Middle frontal gyrus (tissue), 1 donor: ENCODE results near the gene FYCO1.
A peak's percentile ranks its signal among the peaks of the same experiment; 100 is the strongest.

Source experiments
- DNase-seq: peaks from one replicate; pipeline ENCODE4 v3.0.0-alpha.2; 2015; ENCODE audit warnings: low spot score; ENCODE audit errors: extremely low spot score

Gene FYCO1

DNA sequence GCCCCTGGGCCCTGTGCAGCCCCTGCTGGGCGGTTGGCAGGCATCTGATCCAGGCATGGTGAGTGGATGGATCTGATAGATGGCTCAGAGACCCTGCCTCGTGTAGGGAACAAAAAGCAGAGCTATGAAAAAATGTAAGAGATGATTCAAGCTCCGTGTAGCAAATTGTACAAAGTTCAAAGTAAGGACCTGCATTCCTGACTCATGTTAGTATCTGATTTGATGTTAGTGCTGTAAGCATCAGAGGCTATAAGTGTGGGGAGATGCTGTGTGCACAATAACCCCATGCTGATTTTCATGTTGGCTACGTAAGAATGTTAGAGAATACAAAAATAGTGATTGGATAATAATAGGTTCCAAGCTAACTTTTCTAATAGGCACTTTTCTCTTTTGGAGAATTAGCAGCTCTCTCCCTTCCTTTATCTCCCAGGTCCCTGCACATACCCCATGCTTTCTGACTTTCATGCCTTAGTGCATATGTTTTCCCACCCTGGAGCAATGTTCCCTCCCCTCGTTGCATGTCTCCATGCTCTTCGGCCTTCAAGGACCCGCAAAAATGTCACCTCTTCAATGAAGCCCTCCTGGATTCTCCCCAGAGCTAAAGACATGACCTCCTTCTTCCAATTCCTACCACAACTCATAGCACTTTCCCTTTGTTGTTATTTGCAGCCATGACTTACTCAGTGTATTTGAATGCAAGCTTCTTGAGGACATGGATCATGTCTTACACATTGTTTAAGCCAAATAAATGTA, 107.7 kb downstream of the FYCO1 start:
- no peak for DNase-seq

DNA sequence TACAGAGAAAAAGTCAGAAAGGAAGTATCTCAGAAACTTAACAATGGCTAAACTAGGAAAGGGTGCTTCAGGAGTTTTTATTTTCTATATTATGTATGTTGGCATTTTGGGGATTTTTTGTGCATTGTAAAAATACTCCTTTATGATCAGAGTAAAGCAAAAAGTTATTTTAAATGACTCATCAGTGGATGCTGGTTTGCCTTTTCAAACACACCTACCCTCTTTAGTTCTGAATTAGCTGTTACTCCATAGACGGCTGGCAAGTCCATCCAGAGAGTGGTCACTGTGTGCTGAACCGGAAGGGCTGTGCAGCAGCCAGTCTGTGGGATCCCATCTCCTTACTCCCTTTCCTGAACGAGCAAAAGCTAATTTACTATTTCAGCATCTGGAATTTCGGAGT, 108.3 kb downstream of the FYCO1 start:
- no peak for DNase-seq

DNA sequence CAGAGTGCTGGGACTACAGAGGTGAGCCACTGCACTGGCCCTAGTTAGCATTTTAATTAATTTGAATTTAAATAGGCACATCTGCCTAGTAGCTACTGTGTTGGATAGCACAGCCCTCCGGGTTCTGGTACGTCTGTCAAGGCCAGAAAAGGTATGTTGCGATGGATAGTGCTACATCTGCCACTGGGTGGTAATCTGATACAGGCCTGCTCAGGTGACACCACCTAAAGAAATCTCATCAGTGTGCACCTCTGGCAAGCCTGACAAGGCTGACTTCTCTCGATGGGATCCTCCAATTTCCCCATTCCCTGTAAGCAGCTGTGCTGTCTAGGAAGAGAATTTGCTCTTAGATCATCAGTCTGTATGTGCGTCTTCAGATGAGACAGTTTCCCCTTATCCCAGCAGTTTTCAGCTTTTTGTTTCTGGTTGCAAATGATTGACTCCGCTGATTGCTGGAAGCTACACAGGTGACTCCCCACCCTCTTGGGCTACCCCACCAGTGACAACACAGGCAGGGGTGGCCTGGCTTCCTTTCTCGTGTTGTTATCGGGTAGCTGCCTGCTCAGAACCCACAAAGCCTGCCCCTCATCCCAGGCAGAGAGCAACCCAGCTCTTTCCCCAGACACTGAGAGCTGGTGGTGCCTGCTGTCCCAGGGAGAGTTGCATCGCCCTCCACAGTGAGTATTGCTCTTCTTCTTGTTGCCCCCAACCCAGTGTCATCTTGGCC, 109.5 kb downstream of the FYCO1 start, which contains the start of gene CCR9:
TSS of gene CCR9 (plus strand) at position 565 of the 727 bp plus-strand sequence. CDS start 8,391 bp downstream, outside the sequence.
- DNase-seq: no peak

DNA sequence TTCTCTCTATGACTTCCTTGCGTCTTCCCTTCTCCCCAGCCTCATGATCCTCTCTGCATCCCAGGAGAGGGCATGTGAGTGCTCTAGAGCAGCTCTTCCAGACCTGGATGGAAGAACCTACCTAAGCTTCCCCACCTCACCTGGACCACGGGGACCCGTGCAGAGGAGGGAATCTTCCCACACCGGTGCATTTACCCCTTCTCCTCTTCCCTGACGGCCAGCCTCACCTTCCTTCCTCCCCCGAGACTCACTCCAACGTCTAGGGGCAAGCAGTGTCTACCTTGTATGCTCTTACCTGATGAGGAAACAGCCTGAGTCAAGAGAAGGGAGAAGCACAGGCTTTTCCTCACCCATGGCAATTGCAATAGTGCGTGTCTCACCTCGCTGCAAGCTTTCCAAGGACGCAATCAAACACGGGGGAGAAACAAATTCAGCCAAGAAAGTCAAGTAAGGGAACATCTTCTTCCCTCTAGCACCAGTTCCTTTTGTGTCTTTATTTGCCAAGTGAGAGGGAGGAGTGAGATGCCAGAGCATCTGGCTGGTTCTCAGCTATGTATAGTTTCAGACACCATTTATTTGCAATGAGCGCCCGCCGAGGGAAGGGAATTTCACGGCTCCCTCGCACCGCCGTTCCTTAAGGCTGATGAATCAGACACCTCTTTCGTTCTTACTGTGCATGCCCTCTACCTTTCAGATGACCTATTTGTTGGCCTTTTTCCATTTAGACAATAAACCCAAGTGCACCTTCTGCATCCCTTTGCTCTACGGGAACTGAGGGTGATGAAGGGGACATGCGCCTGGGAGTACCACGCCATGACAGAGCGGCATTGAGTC, 111.0 kb downstream of the FYCO1 start:
- peak; percentile 46 for DNase-seq

DNA sequence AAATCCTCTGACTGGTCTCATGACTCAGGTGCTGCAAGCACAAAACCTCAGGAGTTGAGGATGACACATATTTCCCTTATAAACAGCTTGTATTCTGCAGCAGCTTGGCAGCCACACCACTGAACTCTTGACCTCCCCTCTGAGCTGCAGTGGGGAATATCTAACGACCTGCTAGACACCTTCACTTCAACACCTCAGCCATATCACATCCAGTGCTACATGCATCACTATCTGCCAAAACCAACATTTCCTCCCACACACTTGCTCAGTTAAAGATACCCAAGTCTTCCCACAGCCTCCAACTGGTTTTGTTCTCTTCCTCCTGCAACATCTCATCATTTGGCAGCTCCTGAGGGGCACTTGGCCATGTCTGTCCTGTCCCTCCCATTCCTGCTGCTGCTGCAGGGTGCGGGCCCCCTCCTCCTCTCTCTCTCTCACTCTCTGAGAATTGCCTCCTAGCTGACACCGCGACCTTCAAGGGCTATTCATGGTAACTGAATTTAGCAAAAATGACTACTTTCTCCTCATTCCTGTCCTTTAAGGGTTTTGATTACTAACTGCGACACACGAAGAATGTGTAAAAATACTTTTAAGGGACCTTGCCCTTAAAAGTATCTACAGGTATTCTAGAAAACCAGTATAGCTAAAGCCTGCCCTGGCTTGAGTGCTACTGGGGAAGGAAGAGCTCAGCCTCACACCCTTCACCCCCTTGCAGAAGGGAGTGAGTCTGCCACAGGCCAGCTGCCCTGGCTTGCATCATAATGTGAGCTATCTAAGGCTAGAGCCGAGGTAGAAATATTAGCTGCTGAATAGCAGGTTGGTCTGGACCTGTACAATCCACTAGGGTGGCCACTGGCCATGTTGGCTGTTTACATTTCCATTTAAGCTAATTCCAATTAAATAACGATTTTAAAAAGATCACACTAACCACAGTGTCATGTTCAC, 114.3 kb downstream of the FYCO1 start:
- no peak for DNase-seq

DNA sequence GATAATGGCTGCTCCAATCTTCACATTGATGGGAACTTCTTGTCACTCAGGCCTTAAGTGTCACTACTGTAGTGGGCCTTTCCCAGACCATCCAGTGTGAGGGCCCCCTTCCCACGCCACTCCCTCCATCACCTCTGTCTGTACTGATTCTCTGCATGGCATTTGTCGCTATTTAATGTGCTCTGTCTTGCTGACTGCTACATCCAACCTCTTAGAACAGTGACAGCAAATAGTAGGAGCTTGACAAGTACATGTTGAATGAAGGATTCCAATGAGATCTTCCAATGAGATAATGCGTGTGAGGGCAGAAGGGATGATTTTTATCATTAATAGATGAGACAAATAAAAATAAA, 114.9 kb downstream of the FYCO1 start:
- DNase-seq: no peak

DNA sequence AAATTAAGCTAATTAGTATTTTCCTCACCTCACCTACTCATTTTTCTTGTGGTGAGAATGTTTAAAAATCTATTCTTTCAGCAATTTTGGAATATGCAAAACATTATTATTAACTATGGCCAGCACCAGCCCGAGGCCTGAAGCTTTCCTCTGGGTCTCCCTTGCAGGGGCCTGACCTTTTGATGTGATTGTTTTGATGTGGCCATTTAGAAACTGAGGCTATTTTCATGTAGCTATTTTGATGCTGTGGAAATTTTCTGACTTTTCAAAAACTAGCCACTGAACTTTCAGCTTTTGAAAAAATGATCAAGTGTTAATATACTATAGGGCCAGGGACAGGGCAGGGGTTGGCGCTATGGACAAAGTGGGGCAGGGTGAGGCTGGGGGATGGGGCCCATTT, 117.5 kb downstream of the FYCO1 start:
- DNase-seq: no peak

DNA sequence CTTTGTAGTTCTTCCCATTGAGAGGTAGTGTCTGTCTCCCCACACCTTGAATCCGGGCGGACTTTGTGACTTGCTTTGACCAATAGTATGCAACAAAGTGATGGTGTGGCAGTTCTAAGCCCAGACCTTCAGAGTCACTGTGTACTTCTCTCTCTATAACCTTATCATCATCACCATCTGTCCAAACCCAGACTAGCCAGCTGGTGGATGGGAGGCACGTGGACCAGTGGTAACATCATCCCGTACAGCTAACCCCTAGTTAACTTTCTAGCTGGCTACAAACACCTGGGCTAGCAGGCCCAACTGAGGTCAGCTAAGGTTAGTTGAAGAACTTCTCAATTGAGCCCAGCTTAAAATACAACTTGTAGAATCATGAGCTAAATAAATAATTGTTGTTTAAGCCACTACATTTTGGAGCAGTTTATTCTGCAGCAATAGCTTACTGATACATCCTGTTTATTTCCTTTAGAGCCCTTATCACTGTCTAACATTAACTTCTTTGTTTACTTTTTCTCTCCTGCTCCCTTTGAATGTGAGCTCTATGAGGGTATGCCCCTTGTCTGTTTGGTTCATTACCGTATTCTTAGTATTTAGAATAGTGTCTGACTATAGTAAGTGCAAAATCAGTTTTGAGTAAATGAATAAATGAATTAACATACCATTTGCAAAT, 120.8 kb downstream of the FYCO1 start:
- DNase-seq: no peak

DNA sequence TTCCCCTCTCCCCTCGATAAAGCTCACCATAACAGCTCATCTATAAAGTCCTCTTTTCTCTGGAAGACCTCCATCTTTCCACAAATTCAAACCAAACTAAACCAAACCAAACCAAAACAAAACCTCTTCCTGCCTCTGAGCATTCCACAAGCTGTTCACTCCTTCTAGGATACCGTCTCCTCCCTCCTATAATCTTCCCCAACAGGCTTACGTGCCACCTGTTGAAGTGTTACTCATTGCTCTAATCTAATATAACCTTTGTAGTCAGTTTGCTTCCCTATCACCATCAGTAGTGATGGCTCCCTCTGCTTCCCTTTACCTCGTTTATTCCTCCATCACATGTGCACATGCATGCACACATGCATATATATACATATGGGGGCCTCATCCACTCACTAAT, 122.0 kb downstream of the FYCO1 start:
- DNase-seq: no peak

DNA sequence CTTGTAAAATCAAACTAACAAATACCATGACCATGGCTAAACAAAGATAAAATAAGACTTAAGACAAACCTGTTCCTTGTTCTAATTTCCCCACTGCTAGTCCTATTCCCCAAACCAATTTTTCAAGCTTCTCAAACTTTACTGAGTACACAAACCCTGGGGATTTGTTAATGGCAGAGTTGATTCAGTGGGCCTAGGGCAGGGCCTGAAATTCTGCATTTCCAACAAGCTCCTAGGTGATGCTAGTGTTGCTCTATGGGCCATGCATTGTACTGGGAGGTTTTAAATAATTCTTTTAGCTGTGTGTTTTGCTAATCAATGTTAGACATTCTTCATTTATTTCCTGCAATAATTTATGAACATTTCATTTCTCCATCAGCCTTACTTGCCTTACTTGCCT, 122.6 kb downstream of the FYCO1 start:
- no peak for DNase-seq

DNA sequence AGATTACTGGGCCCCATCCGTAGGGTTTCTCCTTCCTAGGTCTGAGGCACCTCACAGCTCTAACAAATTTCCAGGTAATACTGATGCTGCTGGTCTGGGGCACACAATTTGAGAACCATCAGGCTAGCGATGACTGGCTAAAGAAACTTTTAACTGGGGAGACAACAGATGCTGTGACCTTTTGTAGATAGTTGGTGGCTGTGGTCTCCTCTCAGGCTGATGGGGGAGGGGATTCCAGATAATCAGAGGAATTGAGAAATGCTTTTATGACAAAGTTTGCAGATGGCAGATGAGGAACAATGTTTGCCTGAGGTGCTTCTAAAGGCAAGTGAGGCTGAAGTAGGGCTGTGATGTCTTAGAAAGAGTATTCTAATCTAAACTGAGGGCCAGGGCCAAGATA, 123.1 kb downstream of the FYCO1 start:
- no peak for DNase-seq

DNA sequence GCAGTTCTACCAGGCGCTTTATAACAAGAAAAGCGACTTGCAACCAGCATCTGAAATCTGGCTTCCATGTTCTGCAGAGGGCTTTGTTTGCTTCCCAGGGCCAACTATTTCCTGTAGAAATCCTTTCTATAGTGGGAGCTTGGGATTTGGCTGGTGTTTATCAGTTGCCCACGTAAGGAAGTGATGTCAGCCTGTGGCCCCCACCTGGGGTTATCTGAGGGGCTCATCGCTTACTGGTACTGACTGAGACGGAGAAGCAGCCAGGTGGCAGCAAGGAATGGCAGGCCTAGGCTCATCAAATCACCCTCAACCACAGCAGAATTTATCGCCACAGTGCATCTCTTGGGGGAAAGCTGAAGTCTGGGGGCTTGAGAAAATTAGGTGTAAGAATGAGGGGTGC, 123.8 kb downstream of the FYCO1 start:
- no peak for DNase-seq

DNA sequence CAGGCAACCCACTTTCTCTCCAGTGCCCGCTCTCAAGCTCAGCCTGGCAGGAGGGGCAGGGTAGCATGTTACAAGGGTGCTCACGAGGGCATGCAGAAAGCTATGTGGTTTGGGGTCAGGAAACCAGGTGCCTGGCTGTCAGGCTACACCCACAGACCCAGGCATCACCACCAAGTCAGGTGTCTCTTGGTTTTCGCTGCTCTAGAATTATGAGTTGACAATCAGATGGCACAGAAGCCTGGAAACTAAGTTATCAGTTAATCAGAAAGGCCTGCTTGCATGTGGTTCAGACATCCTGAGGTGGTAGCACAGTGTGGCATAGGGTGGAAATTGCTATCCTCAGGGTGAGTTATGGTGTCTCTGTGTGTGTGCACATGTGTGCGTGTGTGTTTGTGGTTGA, 125.5 kb downstream of the FYCO1 start:
- no peak for DNase-seq

DNA sequence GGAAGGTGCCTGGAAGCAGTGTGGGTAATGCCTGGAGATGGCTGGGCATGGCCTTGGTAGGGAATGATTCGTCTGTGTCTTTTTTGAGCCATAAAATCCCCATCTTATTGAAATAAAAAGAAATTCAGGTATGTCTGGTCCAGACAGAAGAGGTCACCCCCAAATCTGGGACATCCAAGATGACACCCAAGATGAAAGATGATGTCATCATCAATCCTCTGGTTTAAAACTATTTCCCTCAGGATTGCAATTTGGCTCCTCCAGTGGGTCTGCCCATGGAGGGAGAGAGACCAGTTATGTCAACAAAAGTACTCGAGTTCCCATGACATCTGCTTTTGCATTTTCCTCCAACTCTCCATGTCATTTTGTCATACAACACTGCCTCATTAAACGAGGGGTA, 126.0 kb downstream of the FYCO1 start:
- DNase-seq: no peak

DNA sequence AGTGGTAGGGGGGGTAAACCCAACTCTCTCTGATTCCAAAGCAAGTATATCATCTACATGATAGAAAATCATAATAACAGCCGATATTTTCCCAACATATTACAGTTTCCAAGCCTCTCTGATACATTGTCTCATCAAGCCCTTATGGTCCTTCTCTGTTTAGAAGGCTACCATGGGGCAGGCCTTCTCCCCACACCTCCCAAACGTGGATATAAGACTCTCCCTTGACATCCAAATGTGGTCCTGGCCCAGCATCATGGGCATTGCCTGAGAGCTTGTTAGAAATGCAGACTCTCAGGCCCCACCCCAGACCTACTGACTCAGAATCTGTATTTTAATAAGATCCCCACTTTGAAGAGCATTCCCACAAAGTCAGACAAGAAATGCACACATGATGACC, 127.0 kb downstream of the FYCO1 start:
- DNase-seq: no peak

DNA sequence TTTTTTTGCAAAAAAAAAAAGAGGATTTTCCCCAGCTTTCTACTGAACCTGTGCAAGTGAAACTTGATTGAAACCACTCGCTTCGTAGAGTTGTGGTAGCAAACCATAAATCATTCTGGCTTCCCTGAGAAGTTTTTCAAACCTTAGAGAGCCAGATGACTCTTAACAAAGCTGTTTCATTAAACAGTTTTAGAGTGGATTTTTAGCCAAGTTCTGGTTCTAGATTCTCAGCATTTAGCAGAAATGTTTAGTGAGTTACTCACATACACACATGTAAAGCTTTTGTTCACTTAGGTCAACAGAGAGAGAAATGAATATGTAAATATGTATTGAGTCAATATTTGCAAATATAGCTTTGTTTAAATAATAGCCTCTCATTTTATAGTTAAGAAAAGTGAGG, 127.4 kb downstream of the FYCO1 start:
- no peak for DNase-seq
